Activated T-helper 1 cell treated with anti-CD3 and anti-CD28 coated beads, Interleukin-12 subunit alpha, Interleukin-12 subunit beta, Interleukin-2, Interleukin-4 antibody, amounts not matched to agents 30 ng/mL and 10 ng/mL and 1 ng/mL, durations not matched to agents 14 hours and 24 hours and 36 hours (primary cell): ENCODE measurements around the gene SNTG2. TPM values are rescaled to one million over a fixed set of nuclear protein-coding genes. Genes with fewer than 3 reads are reported as not detected.
"Not testable (repeated sequence)": the region's sequence is repeated elsewhere in the genome, so short reads cannot be mapped to it uniquely, and the experiment has no call there.

Experiments
- DNase-seq: peaks from one replicate; pipeline ENCODE4 v3.0.0; 2021; ENCODE audit warnings: low spot score
- H3K27ac Mint-ChIP-seq: one replicate; pipeline ENCODE4 v1.8.0; 2021; ENCODE audit warnings: mild to moderate bottlenecking, mixed read lengths
- H3K27me3 Mint-ChIP-seq: one replicate; pipeline ENCODE4 v1.8.0; 2022; ENCODE audit warnings: mild to moderate bottlenecking, moderate library complexity, mixed read lengths; ENCODE audit not compliant: insufficient read depth
- H3K36me3 Mint-ChIP-seq: one replicate; pipeline ENCODE4 v1.8.0; 2021; ENCODE audit warnings: low read depth, mixed read lengths
- H3K4me1 Mint-ChIP-seq: one replicate; pipeline ENCODE4 v1.8.0; 2021; ENCODE audit warnings: low read depth, mixed read lengths
- H3K4me3 Mint-ChIP-seq: one replicate; pipeline ENCODE4 v1.8.0; 2021; ENCODE audit warnings: mild to moderate bottlenecking, moderate library complexity, mixed read lengths
- H3K9me3 Mint-ChIP-seq: one replicate; pipeline ENCODE4 v1.8.0; 2021; ENCODE audit warnings: mixed read lengths
- intact Hi-C: fragments of 100-400 bp; cut with micrococcal nuclease; formaldehyde crosslinking; loops from one replicate; pipeline ENCODE4 v1.15.1; 2024
- total RNA-seq: library from RNA; stranded (reverse); gene quantifications from 2 replicates; pipeline ENCODE4 v1.2.3, GENCODE V29; 2022

SNTG2 gene
- total RNA-seq, 1 donor from 2014 or later, result not detected

DNA sequence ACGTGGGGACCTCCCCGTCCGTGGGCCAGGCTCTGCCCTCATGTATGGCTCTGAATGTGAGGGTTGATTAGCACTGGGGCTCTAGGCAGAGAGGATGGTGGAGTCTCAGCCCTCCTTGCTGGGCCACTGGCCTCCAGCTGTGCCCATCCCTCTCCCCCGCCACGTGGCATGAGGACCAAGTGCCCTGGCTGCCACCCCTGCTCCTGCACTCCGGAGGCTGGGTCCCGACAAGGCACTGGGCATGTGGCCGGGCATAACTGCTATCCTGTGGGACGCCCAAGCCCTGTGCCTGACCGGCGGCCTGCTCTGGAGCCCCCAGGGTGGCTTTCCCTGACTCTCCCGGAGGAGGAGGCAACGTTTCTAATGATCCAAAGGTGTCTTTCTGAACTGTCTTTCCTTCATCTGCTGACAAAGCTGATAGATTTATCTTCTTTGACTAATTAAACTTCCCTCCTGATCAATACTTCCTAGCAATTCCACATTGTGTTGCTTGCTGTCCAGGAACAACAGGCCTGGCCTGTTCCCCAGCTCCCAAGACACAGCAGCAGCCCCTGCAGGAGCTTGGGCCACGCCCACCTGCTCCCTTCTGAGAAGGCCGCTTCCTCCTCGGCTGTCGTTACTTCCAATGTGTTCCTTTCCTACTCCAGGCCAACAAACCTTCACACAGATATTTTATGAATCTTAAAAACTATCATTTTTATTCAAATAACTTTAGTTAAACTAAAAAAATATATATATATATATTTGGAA is 132.0 kb downstream of the SNTG2 start:
- Mint-ChIP-seq H3K4me1 (no peaks in the 10 kb centered on the region), H3K36me3 (no peaks in the 10 kb centered on the region), H3K4me3 (no peak overlapping the region), H3K27me3 (no peaks in the 10 kb centered on the region), H3K27ac (no peak overlapping the region), H3K9me3 (no peaks in the 10 kb centered on the region)
- DNase-seq, result no peak
- intact Hi-C loops, result no loop called here

DNA sequence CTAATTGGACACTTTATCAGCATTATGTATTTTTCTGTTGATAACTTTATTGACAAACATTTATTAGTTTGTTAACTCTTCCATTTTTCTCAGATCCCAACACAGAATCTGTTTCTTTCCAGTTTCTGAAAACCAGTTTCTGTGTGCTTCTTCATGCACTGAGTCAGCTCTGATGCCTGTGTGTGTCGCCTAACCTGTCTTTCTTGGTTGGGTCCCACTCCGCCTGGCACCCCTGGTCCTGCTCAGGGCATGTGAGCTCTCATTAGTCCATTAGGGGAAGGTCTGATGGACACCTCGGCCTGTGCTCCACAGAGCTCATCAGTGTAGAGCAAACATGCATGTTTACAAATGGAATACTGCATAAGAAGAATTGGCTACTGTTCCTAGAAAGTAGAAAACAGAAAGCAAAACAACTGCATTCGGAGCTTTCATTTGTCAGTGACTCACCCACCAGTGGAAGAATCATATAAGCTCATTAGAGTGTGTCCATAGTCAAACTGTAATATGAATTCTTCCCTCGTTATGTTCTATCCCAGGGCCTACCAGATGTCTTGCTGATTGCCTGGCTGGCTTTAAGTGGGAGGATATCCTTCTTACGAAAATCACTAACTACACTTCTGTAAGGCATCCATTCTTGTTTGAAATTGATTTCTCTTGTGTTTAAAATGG is 137.7 kb downstream of the SNTG2 start:
- H3K27me3 Mint-ChIP-seq, result no peaks in the 10 kb centered on the region
- DNase-seq, result no peak
- H3K4me3 Mint-ChIP-seq, result no peak overlapping the region

DNA sequence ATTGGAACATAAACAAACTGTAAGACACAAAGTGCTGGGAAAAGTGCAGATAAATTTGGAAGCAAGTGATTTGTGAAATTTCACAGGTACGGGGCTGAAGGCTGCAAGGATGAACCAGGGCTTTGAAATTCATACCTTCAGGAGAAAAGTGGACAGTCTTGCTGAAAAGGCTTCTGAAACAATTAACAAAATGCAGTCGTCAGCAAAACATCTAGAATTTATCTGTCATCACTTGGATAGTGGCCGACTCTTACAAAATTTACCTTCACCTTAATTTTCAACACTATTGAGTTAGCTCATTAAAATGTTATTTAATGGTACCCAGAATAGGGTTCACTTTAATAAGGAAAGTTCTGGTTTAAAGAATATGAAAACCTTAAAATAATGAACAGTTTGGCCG is 138.3 kb downstream of the SNTG2 start:
- intact Hi-C loops, result no loop called here
- no peak for DNase-seq
- Mint-ChIP-seq H3K27me3 (no peaks in the 10 kb centered on the region), H3K27ac (no peak overlapping the region), H3K4me3 (no peak overlapping the region), H3K36me3 (no peaks in the 10 kb centered on the region), H3K4me1 (no peaks in the 10 kb centered on the region), H3K9me3 (peaks cover 3% of the 10 kb centered on the region)

More for the DNA sequence above, 137.7 kb downstream of the SNTG2 start:
- Mint-ChIP-seq H3K4me1 (no peaks in the 10 kb centered on the region), H3K27ac (no peak overlapping the region), H3K36me3 (no peaks in the 10 kb centered on the region), H3K9me3 (peaks cover 3% of the 10 kb centered on the region)
- intact Hi-C loops, result no loop called here

DNA sequence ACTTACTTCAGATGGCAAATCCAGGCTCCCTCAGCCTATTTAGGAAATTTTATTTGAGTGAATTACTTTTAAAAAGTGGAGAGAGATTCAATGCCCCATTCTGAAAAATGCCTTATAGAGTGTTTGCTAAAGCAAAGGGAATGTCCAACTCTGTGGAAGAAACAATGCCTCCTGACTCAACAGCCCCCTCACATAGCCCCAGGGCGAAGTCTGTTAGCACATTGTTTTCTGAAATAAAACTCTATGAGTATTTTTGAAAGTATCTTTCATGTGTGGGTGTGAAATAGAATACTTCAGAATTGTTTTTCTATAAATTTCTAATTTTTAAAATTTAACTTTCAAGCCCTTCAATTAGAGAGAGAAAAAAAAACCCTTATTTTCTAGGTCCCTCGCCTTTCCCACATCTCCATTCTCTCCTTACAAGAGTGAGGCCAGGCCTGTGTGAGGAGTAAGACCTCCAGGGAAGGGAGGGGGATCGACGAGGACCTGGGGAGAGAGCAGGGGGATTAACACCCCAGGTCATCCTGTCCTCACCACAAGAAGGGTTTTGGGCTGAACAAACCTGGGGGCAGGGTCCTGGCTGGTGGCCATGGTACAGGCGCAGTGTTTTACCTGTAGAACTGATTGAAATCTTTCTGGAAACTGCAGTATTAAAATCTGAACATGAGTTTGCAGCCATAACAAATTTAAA is 141.4 kb downstream of the SNTG2 start:
- intact Hi-C loops, result no loop called here

DNA sequence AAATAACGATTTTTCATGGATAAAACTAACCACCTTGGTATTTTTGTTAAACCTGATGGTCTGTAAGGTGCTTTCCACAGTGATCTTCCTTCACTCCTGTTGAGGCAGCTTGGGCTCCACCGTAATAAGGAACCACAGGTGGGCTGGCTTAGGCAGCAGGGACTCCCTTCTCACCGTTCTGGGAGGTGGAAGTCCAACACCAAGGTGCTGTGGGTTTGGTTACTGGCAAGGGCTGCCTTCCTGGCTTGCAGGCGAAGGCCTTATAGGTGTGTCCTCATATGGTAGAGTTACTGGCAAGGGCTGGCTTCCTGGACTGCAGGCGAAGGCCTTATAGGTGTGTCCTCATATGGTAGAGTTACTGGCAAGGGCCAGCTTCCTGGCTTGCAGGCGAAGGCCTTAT is 143.0 kb downstream of the SNTG2 start:
- H3K4me3 Mint-ChIP-seq, H3K27me3 Mint-ChIP-seq, intact Hi-C loops, H3K4me1 Mint-ChIP-seq, DNase-seq, H3K9me3 Mint-ChIP-seq, H3K36me3 Mint-ChIP-seq: not testable (repeated sequence)
- peak overlapping the region; percentile 44 for H3K27ac Mint-ChIP-seq

More for the DNA sequence above, 141.4 kb downstream of the SNTG2 start:
- Mint-ChIP-seq H3K36me3 (no peaks in the 10 kb centered on the region), H3K4me1 (no peaks in the 10 kb centered on the region), H3K27me3 (no peaks in the 10 kb centered on the region), H3K9me3 (peaks cover 3% of the 10 kb centered on the region), H3K27ac (no peak overlapping the region), H3K4me3 (no peak overlapping the region)
- DNase-seq, result no peak

DNA sequence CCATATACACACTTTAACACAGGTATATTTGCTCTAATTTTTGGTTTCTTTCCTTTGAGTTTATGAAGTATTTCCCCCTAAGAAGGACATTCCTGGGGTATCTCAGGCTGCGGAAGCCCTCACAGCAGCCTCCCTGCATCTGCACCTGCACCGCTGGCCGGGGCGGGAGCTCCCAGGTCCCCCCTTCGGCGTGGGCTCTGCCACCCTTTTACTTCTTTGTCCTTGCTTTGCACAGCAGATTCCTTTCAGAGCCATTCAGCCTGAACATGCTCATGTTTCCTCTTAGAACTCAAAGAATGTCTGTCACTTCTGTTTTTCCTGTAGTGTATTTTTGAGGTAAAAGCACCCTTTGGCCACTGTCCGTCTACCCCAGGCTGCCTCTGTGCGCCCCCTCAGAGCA is 146.5 kb downstream of the SNTG2 start:
- Mint-ChIP-seq H3K4me1 (no peaks in the 10 kb centered on the region), H3K36me3 (no peaks in the 10 kb centered on the region), H3K4me3 (no peak overlapping the region), H3K9me3 (peaks cover 3% of the 10 kb centered on the region), H3K27ac (no peak overlapping the region), H3K27me3 (no peaks in the 10 kb centered on the region)
- intact Hi-C loops, result no loop called here
- DNase-seq, result no peak

DNA sequence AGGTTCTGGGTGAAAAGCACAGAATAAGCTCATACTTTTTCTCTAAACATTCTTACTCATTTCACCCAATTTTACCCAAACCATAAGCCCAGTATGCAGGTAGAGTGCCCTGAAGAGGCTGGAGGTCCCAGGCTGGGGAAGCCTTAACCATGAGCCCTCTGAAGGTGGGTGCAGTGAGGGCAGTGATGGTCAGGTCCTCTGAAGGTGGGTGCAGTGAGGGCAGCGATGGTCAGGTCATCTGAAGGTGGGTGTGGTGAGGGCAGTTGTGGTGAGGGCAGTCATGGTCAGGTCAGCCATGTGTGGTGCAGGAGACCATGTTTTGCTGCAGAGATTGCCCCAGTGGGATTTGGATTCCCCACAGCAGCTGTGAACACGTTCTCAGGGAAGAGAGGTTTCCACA is 148.8 kb downstream of the SNTG2 start:
- no peaks in the 10 kb centered on the region for H3K4me1 Mint-ChIP-seq
- intact Hi-C loops, result no loop called here
- H3K36me3 Mint-ChIP-seq, result no peaks in the 10 kb centered on the region
- no peak overlapping the region for H3K27ac Mint-ChIP-seq
- no peaks in the 10 kb centered on the region for H3K9me3 Mint-ChIP-seq
- no peaks in the 10 kb centered on the region for H3K27me3 Mint-ChIP-seq
- H3K4me3 Mint-ChIP-seq, result no peak overlapping the region
- no peak for DNase-seq

DNA sequence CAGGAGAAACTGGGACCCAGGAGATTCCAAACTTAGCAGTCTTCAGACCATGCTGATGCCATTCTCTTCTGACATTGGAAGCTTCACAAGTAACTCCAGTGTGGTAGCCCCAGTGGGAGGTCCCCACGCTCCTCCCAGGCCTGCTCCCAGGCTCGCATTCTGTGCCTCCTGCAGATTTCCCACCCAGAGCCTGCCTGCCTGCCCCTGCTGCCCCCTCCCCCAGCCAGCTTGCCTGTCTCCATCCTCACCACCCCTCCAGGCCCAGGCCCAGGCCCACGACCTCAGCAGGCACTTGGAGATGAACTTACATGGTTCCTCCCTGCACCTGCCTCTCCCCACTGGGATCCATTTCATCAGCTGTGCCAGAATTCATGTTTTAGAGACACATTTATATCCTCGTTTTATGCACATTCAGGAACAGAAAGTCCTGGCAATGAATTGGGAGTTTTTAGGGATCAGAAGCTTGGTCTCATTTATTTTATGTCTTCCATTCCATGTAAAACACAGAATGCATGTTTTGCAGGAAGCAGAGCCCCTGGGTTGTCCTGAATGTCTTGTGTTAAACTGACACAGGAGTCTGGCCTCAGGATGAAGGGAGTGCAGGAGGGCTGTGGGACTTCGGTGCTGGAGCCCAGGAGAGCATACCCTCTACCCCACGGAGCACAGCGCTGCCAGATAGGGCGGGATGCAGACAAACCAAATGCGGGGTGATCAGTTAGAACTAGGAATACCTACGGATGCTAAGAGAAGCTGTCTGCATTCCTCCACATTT is 150.5 kb downstream of the SNTG2 start:
- no peak for DNase-seq
- no peaks in the 10 kb centered on the region for H3K36me3 Mint-ChIP-seq
- no peaks in the 10 kb centered on the region for H3K4me1 Mint-ChIP-seq
- intact Hi-C loops, result no loop called here
- H3K27ac Mint-ChIP-seq, result no peak overlapping the region
- no peaks in the 10 kb centered on the region for H3K9me3 Mint-ChIP-seq
- no peak overlapping the region for H3K4me3 Mint-ChIP-seq
- H3K27me3 Mint-ChIP-seq, result no peaks in the 10 kb centered on the region

DNA sequence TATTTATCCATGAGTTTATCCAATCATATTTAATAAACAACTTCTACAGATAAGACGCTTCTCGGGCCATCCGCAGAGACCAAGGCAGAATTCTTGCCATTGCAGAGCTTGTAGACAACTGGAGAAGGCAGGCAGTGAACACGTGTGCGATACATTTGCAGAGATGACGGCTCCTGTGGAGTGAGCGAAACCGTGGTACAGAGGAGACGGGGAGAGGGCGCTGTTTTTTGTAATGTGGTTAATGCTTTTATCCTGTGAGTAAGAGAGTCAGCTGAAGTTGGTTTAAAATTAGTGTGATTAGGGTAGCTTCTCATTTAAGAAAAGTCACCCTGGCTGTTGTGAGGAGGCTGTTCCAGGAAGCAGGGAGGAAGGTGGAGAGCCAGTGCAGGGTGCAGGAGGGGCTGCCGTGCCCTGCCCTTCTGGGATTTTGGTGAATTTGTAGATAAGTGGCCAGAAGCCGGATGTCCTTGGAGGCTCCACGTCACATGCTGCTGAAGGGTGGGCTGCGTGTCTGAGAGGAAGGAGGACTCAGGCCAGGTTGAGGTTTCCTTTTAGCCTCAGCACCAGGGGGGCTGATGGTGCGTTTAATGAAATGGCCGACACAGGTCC is 151.4 kb downstream of the SNTG2 start:
- H3K27ac Mint-ChIP-seq, result no peak overlapping the region
- DNase-seq, result no peak
- intact Hi-C loops, result no loop called here
- H3K36me3 Mint-ChIP-seq, result no peaks in the 10 kb centered on the region
- H3K4me3 Mint-ChIP-seq, result no peak overlapping the region
- no peaks in the 10 kb centered on the region for H3K27me3 Mint-ChIP-seq
- H3K4me1 Mint-ChIP-seq, result no peaks in the 10 kb centered on the region
- no peaks in the 10 kb centered on the region for H3K9me3 Mint-ChIP-seq

DNA sequence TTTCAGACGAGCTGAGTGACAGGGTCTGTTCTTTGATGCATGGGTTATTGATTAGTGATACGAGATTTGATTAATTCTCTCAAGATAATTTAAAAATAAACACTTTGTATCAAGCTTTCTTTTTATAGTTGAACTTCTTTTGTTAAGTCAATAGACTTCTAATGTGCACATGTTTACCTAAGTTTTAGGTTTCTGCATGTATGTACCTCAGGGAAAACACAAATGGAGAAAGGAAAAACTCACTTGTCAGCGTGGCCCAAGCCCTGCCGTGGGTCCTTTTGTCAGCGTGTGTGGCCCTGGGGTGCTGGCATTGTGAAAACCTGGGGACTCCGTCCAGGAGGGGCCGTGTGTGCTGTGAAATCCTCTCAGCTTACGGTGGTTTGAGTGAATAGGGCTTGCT is 153.7 kb downstream of the SNTG2 start:
- Mint-ChIP-seq H3K9me3 (no peaks in the 10 kb centered on the region), H3K4me3 (no peak overlapping the region), H3K36me3 (no peaks in the 10 kb centered on the region), H3K4me1 (no peaks in the 10 kb centered on the region), H3K27me3 (no peaks in the 10 kb centered on the region), H3K27ac (no peak overlapping the region)
- intact Hi-C loops, result no loop called here
- DNase-seq, result no peak

DNA sequence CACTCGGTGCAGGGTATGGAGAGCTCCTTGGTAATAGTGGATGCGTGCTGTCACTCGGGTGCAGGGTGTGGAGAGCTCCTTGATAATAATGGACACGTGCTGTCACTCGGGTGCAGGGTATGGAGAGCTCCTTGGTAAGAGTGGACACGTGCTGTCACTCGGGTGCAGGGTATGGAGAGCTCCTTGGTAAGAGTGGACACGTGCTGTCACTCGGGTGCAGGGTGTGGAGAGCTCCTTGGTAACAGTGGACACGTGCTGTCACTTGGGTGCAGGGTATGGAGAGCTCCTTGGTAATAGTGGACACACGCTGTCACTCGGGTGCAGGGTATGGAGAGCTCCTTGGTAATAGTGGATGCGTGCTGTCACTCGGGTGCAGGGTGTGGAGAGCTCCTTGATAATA is 155.7 kb downstream of the SNTG2 start:
- H3K4me1 Mint-ChIP-seq, H3K27ac Mint-ChIP-seq, H3K27me3 Mint-ChIP-seq, H3K4me3 Mint-ChIP-seq, intact Hi-C loops, DNase-seq, H3K36me3 Mint-ChIP-seq, H3K9me3 Mint-ChIP-seq: not testable (repeated sequence)

DNA sequence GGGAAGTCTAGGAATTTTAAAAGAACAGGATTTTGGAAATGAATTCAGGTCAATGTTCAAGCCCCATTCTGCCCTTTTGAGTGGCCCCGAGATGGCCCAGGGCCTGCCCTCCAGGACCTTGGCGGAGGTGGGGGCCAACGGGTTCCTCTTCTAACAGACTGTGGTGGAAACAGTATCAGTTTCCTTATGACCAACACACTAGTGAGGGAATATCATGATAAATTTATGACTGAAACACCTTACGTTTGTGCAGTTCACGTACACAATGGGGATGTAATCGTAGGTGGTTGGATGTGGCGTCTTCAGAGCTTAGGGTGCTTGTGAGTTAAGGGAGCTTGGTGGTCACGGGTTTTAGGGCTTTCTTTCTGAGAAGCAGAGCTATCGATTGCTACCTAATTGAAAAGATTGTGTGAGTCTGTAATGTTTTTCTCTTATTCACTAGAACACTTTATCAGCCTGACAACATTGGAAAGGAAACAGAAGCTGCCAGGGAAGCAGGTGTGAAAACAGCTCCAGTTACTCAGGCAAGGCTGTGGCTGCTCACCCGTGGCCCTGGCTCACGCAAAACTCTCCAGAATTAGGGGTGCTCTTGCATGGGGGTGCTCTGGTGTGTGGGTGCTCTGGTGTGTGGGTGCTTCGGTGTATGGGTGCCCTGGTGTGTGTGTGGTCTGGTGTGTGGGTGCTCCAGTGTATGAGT is 165.3 kb downstream of the SNTG2 start:
- peaks cover 54% of the 10 kb centered on the region for H3K9me3 Mint-ChIP-seq
- intact Hi-C loops, result no loop called here
- H3K4me1 Mint-ChIP-seq, result no peaks in the 10 kb centered on the region
- no peak for DNase-seq
- H3K27me3 Mint-ChIP-seq, result no peaks in the 10 kb centered on the region
- H3K4me3 Mint-ChIP-seq, result no peak overlapping the region
- H3K27ac Mint-ChIP-seq, result no peak overlapping the region
- H3K36me3 Mint-ChIP-seq, result no peaks in the 10 kb centered on the region
